Measurements from ENCODE around the gene ARHGEF17.

- TF ChIP-seq SIN3A (IDR thresholded peaks at IDR 0.05; ENCODE audit: borderline replicate concordance, insufficient read depth, low read length) (no peak), POLR2AphosphoS5 (IDR thresholded peaks at IDR 0.05; ENCODE audit: low read depth, low read length) (no peak), REST (IDR thresholded peaks at IDR 0.05; ENCODE audit: insufficient read depth in 1 of 2, low read depth in 2 of 2, low read length in 2 of 2) (no peak), TAF1 (IDR thresholded peaks at IDR 0.05; ENCODE audit: borderline replicate concordance, insufficient read depth, low read length) (no peak), FOXP2 (optimal IDR thresholded peaks at IDR 0.05; ENCODE audit: borderline replicate concordance, extremely low read depth, extremely low read length, insufficient read depth) (no peak)
Measured at GRCh38 chr11:73311394-73311869, 3.4 kb downstream of the ARHGEF17 start.
